Fibroblast of mammary gland (primary cell): ENCODE data around the gene ACTC1.

Experiments
- DNase-seq: peaks from one replicate; pipeline ENCODE4 v3.0.0-alpha.2; 2010; ENCODE audit warnings: low read depth
- H3K4me3 ChIP-seq: 2 replicates; pipeline ENCODE4 v1.5.1; 2011; ENCODE audit warnings: low read depth, mild to moderate bottlenecking, low read length, moderate library complexity; ENCODE audit not compliant: control insufficient read depth
- CTCF ChIP-seq: conservative IDR thresholded peaks from 2 replicates; pipeline ENCODE4 v1.5.1; 2011; ENCODE audit warnings: low read depth, low read length, inconsistent platforms; ENCODE audit not compliant: control insufficient read depth, insufficient read depth

ACTC1 gene

GRCh38 chr15:34760909-34761308 lies 34.4 kb downstream of the ACTC1 start:
- no peak for DNase-seq
- no peak overlapping the region for H3K4me3 ChIP-seq
- TF ChIP-seq CTCF, result no peak

DNA sequence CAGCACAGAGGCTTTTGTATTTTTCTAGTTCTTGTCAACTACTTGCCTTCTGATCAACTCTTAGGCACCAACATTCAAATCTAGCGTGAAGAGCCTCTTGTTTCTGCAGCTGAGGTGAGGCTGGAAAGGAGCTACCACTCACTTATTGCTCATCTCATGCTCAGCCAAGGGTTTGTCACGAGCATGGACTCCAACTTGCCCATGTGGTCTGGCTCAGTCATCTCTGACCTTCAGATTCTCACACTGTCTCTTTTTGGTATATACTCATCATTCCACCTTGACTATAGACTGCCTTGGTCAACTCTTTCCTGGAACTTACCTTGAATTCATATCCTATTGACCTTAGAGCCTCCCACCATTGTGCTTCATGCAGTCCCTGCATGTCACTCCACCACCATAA lies 35.4 kb downstream of the ACTC1 start:
- no peak overlapping the region for H3K4me3 ChIP-seq
- no peak for DNase-seq
- no peak for TF ChIP-seq CTCF

- no peak overlapping the region for H3K4me3 ChIP-seq
- DNase-seq, result no peak
- TF ChIP-seq CTCF, result no peak
Observed at GRCh38 chr15:34759347-34759746, 36.0 kb downstream of the ACTC1 start.

DNA sequence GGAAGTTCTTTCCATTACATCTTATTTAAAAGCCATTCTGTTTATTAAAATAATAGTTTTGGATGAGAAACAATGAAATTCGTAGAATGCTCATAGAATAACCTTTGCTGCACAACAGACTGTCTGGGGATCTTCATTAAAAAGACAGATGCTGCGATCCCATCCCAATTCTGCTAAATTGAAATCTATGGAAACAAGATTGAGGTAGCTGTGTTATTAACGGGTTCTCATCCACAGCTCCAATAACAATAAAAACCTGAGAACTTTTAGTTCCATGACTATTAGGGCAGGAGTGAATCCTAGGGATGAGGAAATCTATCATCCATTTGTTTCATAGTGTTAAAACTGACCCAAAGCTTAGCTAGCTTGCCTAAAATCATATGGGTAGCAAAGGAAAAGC lies 38.1 kb downstream of the ACTC1 start:
- DNase-seq, result no peak
- TF ChIP-seq CTCF, result no peak
- H3K4me3 ChIP-seq, result no peak overlapping the region

- no peak for DNase-seq
- no peak overlapping the region for H3K4me3 ChIP-seq
- TF ChIP-seq CTCF, result no peak
Observed at GRCh38 chr15:34755419-34755773, 40.0 kb downstream of the ACTC1 start.

DNA sequence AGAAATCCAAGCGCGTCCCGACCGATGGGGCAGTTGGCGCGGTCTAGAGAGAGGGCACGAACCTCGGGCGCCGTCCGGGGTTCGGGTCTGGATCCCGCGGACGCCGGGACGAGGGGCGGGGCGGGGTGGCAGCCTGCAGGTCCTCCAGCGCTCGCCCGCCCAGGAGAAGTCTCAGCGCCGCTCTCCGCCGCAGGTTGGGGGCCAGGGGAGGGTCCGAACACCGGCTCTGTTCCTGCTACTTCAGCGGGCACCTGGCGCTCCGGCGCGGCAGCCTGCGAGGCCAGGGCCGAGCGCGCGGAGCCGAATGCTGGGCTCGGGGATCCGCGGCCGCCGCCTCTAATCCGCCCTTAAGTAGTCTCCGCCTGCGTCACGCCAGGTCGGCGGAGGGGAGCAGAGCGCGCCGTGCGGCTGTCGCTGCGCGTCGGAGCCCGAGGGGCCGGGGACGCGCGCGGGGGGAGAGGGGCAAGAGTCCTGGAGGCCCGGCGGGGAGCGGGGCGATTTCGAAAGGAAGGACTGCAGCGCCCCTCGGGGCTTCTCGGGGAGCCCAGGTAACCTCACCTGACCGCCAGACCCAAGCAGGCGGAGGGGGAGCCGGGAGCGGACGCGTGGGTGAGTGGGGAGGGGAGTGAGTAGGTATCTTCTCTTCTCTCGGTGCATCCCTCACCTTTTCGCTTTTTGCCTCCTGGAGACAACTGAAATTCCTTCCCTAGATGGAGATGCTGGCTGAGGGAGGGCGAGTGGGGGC lies 40.5 kb downstream of the ACTC1 start, which contains the start of gene GJD2:
GJD2 (minus strand) TSS at position 325 of the 745 bp plus-strand sequence. CDS start 510 bp downstream, outside the sequence.
- H3K4me3 ChIP-seq, result no peak within 1 kb of the TSS
- DNase-seq, result no peak
- TF ChIP-seq CTCF, result no peak
